ENCODE data around the gene ZNF546.

DNA sequence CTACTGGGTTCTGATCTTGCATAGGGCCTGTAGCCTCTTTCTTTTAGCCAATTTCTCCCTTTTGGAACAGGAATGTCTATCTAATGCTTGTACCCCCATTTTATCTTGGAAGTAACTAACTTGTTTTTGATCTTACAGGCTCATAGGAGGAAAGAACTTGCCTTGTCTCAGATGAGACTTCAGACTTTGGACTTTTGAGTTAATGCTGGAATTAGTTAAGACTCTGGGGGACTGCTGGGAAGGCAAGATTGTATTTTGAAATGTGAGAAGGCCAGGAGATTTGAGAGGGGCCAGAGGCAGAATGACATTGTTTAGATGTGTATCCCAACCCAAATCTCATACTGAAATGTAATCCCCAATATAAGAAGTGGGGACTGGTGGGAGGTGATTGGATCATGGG, 2.5 kb upstream of the ZNF546 start:
- TF ChIP-seq CTCF (IDR thresholded peaks at IDR 0.05 in 4 of 5, conservative IDR thresholded peaks at IDR 0.05 in 1 of 5) (no peak), POLR2A (IDR thresholded peaks at IDR 0.05) (no peak)

Data from gastrocnemius medialis (tissue), 4 donors.